DMS 273 treated with DMSO at 0.1 percent for 48 hours (cell line): Measurements from ENCODE around the gene LRRC3B.
"Not testable (repeated sequence)": the region's sequence is repeated elsewhere in the genome, so short reads cannot be mapped to it uniquely, and the experiment has no call there.

Source experiments
- DNase-seq: peaks from one replicate; lab custom pipeline; 2025; lab: John Stamatoyannopoulos, UW

LRRC3B gene, protein sequence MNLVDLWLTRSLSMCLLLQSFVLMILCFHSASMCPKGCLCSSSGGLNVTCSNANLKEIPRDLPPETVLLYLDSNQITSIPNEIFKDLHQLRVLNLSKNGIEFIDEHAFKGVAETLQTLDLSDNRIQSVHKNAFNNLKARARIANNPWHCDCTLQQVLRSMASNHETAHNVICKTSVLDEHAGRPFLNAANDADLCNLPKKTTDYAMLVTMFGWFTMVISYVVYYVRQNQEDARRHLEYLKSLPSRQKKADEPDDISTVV

DNA sequence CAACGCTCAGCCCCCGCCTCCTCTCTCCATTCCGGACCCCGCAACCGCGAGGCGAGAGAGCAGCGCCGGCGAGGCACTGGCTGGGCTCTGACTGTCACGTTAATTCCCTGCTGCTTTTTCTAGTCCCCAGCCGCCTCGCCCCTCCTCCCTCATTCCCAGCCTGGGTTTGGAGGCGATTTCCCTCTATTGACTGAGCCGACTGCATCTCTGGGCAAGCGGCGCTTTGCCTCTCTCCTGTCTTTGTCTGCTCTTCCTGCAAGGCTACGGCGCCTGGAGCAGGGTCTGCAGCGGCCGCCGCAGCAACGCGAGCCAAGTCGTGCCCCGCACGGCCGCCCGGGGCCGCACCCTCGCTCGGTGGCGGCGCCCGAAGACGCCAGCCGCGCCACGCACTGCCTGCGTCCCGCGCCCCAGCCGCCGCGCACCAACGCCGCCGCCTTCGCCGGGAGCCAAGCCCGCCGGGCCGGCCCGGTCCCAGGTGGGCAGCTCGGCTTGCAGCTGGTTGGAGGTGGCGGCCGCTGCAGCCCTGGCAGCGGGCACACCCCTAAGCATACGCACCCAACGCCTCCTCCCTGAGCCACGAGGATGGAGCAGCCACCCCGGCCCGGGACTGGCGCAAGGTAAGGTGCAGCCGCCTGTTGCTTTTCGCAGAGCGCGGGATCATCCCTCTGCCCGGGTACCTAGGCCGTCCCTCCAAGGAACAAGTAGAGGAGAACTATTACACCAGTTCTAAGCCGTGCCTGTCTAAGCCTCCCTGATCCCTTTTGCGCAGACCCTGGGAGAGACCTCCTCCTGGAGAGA lies at the start of gene LRRC3B:
Gene LRRC3B (plus strand): TSS at position 152 of the 798 bp plus-strand sequence. CDS start 86,901 bp downstream, outside the sequence.
- DNase-seq: no peak

DNA sequence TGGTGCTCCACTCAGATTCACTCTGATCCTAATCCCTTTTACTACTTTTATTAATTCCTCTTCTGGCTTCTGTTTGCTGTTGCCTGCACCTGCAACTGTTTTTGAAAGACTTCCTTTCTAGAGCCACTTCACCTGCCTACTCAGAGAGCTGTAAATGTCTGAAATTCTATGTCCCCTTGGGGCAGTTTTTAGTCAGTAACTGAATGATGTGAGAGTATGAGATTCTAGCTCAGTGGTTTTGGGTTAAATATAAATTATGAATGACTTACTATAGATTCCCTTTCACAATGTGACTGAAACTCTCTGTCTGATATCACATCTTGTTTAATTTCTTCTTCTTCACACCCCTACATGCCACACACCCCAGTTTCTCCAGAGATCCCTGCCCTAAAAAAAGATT lies 47.8 kb upstream of the LRRC3B start:
- DNase-seq: no peak

GRCh38 chr3:26579116-26579515 lies 43.5 kb upstream of the LRRC3B start:
- no peak for DNase-seq

GRCh38 chr3:26587571-26587970 lies 35.0 kb upstream of the LRRC3B start:
- no peak for DNase-seq

DNA sequence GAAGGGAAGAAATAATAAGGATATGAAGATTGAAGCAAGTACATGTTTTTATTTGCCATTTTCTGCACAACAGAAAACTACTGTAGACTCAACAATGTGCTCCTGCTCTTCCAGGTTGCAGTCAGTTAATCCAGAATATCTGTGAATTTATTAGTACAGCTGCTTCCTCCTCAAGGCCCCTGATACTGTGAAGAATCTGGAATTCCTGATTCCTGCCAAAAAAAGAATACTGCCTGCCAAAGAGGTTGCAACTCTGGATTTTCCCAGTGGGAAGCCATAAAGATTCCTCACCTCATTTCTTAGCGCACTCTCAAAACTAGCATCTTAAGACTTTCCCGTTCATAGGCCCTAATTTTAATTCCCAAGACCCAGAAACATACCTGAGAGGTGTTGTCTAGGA lies 33.6 kb upstream of the LRRC3B start:
- no peak for DNase-seq

DNA sequence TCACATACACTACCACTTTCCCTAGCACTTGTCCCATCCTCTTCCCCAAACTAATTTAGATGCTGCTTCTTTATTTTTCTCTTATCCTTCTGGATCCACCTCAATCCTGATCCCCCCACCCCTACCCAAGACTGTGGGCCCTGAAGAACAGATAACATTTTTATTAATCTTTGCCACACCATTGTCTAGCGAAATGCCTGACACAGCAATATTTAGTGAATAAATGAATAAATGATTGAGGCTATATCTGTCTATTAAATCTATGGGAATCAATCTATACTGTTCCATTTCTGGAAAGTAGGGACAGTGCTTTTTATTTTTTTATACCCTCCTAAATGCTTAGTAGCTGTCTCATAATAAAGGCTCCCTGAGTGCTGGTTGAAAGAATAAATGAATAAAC lies 32.9 kb upstream of the LRRC3B start:
- DNase-seq: no peak

GRCh38 chr3:26590919-26591484 lies 31.6 kb upstream of the LRRC3B start:
- DNase-seq: no peak

DNA sequence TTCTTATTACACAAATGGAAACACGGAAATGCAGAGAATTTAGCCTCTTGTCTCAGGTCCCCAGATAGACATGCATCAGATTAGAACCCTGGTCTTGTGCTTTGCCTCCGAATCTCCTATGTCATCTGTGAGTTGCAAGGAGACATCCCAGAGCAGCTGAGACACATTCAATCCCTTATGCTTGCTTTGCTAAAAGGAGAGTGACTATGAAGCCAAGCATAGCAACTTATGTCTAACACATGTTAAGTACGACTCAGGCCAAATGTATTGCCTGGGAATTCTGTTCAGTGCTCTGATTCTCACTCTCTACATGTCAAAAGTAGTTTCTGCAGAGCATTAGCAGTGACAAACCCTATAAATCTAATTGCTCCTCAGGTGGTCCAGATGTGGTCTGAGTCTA lies 30.6 kb upstream of the LRRC3B start:
- no peak for DNase-seq

- no peak for DNase-seq
These were observed 30.1 kb upstream of the LRRC3B start for GRCh38 chr3:26592451-26592850.

DNA sequence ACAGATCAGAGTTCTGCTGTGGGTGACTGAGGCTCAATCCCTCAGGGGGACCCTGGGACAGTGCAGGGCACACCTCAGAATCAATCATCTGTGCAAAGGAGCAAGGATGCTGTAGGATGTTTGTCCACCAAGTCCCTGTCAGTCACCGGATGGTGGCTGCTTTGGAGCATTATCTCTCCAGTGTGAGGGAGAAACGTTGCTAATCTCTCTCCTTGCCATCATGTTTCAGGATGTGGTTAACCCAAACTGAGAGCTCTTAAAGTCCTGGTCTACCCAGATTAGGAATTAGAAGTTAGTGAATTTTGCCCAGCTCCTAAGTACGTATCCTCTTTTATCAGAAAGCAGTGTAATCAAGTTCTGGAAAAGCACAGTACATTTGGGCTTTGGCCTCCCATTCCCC lies 26.2 kb upstream of the LRRC3B start:
- no peak for DNase-seq

DNA sequence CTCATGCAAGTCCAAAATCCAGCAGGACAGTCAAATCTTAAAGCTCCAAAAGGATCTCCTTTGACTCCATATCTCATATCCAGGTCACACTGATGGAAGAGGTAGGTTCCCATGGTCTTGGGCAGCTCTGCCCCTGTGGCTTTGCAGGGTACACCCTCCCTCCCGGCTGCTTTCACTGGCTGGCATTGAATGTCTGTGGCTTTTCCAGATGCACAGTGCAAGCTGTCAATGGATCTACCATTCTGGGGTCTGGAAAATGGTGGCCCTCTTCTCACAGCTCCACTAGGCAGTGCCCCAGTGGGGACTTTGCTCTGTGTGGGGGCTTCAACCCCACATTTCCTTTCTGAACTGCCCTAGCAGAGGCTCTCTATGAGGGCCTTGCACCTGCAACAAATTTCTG lies 19.3 kb upstream of the LRRC3B start:
- not testable (repeated sequence) for DNase-seq

DNA sequence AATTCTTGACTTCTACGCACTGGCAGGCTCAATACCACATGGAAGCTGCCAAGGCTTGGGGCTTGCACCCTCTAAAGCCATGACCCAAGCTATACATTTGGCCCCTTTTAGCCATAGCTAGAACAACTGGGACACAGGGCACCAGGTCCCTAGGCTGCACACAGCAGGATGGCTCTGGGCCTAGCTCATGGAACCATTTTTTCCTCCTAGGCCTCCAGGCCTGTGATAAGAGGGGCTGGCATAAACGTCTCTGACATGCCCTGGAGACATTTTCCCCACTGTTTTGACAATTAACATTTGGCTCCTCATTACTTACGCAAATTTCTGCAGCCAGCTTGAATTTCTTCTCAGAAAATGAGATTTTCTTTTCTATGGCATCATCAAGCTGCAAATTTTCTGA lies 18.8 kb upstream of the LRRC3B start:
- DNase-seq: not testable (repeated sequence)

DNA sequence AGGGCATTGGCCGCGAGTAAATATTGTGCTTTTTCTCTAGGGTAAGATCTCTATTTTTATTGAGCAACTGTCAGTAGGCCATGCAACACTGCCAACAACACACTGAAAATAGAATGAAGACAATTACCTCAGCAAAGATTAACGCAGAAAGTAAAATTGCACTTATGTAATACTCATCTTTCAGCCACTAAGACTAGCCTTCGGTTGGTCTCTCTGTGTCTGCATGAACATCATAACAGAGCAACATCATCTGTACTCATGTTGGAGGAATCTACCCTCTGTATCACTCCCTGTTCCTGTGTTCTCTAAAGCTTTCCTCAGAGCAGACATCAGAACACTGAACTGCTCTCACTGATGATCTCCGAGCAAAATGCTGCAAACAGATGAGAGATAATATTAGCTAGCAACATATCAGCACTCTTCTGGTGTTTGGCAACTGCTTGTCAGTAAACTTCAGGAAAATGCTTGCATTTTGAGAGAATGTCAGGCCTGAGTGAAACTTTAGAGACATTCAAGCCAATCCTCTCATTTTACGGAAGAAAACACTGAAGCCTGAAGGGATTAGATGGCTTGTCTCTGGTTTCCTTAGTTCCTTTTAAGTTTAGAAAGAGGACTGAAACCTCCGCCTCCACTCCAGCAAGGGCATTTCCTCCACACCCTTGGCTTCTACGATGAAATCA lies 8.4 kb upstream of the LRRC3B start:
- no peak for DNase-seq

- DNase-seq: no peak
These were observed 1.4 kb upstream of the LRRC3B start for GRCh38 chr3:26621176-26621575.

- no peak for DNase-seq
These were observed 509 bp upstream of the LRRC3B start for GRCh38 chr3:26621906-26622620.

DNA sequence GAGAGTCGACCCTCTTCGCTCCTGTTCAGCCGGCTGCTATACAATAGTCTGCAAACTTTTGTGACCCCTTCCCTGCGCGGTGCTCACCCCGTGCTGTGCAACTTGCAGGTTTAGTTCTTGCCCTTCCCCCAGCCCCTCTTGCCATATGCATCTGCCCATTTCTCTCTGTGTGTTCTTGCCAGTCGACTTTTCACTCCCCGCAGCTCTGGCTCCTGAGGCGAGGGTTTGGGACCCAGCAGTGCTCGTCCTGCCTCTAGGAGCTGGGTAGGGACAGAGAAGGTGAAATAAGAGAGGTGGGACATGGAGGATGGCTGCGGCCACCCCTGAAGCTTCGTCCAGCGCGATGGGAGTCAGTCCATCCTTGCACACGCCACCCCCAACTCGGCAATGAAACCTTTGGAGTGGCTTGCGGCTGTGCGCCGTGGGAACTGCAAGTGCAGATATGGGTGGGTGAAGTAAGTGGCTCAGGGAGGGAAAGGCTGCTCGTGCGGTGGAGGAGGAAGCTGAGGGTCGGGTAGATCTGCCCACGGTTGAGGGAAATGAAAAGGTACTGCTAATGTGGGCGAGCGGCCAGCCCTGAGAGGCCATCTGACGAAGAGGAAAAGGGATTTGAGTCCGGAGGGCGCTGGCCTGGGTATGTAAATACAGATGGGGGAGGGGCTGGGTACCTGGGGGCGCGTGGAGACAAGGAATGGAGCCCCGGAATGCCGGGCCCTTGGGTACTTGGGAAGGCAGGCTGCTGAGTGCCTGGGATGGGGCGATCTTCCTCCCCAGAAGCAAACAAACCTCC lies 1.0 kb downstream of the LRRC3B start:
- no peak for DNase-seq

DNA sequence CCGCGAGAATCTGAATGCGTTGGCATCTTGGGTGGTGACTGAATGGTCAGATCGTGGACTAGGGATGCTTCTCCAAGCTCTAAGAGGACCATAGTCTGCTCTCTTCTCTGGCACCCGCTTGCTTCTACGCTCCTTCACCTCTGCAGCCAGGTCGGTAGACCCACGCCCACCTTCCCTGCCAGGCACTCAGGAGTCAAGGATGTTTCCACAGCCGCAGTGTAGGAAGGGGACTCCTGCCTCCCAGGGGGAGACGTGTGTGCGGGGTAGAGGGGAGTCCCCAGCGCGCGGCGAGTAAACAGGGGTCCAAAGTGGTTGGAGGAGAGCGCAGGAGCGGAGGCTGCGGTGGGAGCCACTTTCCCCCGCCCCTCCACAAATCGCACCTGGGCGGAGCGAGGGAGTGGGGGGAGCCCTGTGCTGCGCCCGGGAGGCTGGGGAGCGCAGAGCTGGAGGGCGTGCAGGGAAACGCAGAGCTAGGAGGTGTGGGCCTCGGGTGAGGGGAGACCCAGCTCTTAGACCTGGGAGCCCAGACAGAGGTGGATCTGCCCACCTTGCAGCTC lies 1.7 kb downstream of the LRRC3B start:
- no peak for DNase-seq

DNA sequence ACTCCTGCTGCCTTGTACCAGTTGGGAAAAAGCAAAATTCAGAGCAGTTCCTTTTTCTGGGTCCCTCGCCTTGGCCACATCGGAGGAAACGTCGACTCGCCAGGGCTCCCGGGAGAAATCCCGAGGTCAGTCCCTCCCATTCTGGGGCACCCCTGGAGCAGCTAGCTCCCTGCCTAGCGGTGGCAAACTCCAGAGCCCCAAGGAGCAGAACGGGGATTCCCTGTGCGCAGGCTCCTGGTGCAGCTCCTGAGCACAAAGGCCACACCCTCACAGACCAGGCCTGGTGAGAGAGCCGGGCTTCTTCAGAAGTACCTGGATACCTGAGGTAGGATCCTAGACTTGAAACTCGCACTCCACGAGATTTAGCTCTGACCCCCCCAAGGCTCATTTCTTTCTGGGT lies 2.6 kb downstream of the LRRC3B start:
- DNase-seq: no peak

DNA sequence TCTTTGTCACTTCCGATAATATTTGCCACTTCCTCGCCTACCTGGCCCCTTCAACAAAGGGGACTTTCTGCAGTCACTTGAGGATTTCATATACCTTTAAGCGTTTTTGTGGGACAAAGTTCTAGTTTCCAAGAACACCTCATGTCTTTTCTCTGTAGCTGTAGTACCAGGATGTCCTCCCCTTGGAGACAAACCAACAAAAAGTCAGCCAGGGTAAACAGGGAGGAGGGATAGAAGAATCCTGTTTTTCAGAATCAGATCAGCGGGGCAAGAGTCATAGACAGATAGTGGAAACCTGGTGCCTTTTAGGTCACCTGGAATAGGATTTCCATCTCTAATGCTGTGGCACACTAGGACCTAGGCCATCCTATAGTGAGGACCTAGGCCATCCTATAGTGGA lies 4.5 kb downstream of the LRRC3B start:
- DNase-seq: no peak

DNA sequence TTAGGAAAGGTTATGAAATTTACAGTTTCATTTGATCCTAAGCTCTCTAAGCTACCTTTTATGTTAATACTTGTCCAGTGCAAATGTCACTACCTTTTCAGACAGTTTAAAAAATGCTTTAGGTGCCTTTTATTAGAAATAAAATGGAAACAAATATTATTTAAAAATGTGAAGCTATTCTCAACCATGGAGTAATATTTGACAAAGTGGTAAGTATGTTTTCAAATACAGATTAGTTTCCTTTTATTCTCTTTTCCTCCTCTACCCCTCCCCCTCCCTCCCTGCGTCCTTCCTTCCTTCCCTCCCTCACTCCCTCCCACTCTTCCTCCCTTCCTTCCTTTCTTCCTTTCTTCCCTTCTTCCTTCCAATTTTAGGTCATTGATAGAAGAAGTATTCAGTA lies 6.3 kb downstream of the LRRC3B start:
- no peak for DNase-seq
